Lower leg skin (tissue), 4 donors: ENCODE results near the gene CSTF2. TPM values are rescaled to one million over a fixed set of nuclear protein-coding genes. Genes with fewer than 3 reads are reported as not detected.

Experiments used
- DNase-seq, 2 donors: peaks; one replicate each; pipeline ENCODE4 v3.0.0-alpha.2; 2019; ENCODE audit warnings: low spot score in 2 of 2
- H3K4me3 ChIP-seq: fragments of 200-600 bp; sonication (generic); 2 replicates; pipeline ENCODE4 v1.5.1; 2017; ENCODE audit warnings: mild to moderate bottlenecking, low read depth; ENCODE audit not compliant: poor library complexity, severe bottlenecking
- CTCF ChIP-seq, 3 donors: fragments of 450-650 bp; IDR thresholded peaks; one replicate each; pipeline ENCODE4 v1.5.1; 2016; ENCODE audit warnings: antibody characterized with exemption in 3 of 3, mild to moderate bottlenecking in 3 of 3, moderate library complexity in 2 of 3
- POLR2A ChIP-seq, 2 donors: fragments of 450-650 bp; IDR thresholded peaks; one replicate each; pipeline ENCODE4 v1.6.1; 2016 to 2017; ENCODE audit warnings: antibody characterized with exemption in 2 of 2, mild to moderate bottlenecking in 1 of 2, moderate library complexity in 1 of 2
- WGBS, 2 donors: methylation state at CpG; one replicate each; pipeline ENCODE4 v1.1.5; 2018; 5-methylcytosine and 5-hydroxymethylcytosine counted together
- intact Hi-C: fragments of 100-400 bp; cut with DNase I; formaldehyde crosslinking; loops from one replicate; pipeline ENCODE4 v1.15.0; 2023; ENCODE audit warnings: low total_unique reads
- total RNA-seq, 4 donors: library from RNA; depleted of rRNA; stranded (reverse); fragments of >200 nt; gene quantifications; one replicate each; pipeline ENCODE4 v1.1.0, GENCODE V29; 2016

CSTF2 gene
- total RNA-seq, 4 donors from 2014 or later = 8.0 to 10.9 (median 10.6) TPM

DNA sequence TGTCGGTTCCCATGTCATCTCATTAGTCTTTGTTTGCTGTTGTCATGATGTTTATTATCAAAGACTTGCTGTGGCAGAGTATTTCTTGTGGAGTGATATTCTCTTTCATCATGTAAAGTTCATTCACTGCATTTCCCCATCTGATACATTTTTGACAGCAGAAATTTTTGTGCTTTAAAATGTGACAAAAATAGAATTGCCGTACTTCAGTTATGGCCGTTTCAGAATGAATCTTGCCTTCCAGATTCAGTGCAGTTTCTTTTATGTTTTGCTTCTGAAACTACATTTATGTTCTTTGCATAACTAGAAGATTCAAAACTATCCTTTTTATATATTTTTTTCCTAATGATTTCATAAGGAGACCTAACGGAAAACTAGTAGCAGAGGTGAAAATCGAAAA, 10.0 kb downstream of the CSTF2 start:
- WGBS, 2 donors = 85 to 90% methylated on average over 5 of the region's 5 CpGs
- TF ChIP-seq POLR2A (IDR thresholded peaks at IDR 0.05) (no peak), CTCF (IDR thresholded peaks at IDR 0.05) (no peak)
- no peak overlapping the region for H3K4me3 ChIP-seq
- intact Hi-C loops = no loop called here
- no peak for DNase-seq

DNA sequence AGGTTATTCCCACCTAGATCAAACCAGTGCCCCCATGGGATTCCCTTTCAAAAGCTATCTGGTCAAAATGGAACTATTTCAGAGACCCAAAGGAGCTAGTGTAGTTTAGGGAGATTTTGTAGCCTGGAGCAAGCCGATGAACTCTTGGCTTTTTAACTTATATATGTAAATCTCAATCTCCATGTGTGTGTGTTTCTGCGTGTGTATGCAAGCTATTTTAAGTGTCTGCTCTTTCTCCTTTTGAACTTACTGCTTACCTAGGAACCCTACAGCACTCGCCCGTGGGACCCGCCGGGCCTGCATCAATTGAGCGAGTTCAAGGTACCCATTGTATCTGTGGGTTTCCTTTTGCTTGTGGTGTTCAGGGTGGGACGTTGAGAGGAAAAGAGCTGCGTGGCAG, 10.4 kb downstream of the CSTF2 start:
- no peak overlapping the region for H3K4me3 ChIP-seq
- intact Hi-C loops = no loop called here
- no peak for TF ChIP-seq CTCF (IDR thresholded peaks at IDR 0.05)
- no peak for TF ChIP-seq POLR2A (IDR thresholded peaks at IDR 0.05)
- WGBS, 2 donors = 90 to 93% methylated on average over 9 of the region's 9 CpGs
- DNase-seq = no peak

GRCh38 chrX:100831219-100831946, 11.2 kb downstream of the CSTF2 start:
- no peak overlapping the region for H3K4me3 ChIP-seq
- 84 to 96% methylated on average over 9 of the region's 9 CpGs for WGBS, 2 donors
- intact Hi-C loops = no loop called here
- DNase-seq = no peak
- TF ChIP-seq POLR2A (IDR thresholded peaks at IDR 0.05) (no peak), CTCF (IDR thresholded peaks at IDR 0.05) (no peak)

GRCh38 chrX:100850317-100850716, 30.1 kb downstream of the CSTF2 start:
- no peak for DNase-seq
- intact Hi-C loops = no loop called here
- H3K4me3 ChIP-seq = no peak overlapping the region
- TF ChIP-seq CTCF (IDR thresholded peaks at IDR 0.05) (no peak), POLR2A (IDR thresholded peaks at IDR 0.05) (no peak)
- 68 to 69% methylated on average over 4 of the region's 4 CpGs for WGBS, 2 donors

DNA sequence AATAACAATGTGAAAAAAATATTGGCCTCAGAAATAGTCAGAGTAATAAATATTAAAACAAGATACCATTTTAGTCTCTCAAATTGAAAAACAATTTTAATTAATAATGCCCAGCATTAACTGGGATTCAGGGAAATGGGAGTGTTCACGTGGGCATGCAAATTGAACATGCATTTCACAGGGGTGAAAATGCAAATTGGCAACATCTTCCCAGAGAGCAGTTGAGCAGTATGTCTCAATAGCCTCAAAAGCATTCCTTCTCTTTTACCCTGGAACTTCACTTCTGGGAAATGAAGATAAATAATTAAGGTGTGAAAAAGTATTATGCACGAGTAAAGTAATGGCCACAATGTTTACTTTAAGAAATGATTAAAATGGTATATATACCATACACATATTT, 32.6 kb downstream of the CSTF2 start:
- TF ChIP-seq POLR2A (IDR thresholded peaks at IDR 0.05) = no peak
- no peak for TF ChIP-seq CTCF (IDR thresholded peaks at IDR 0.05)
- WGBS, 2 donors = 46 to 56% methylated on average over 2 of the region's 2 CpGs
- intact Hi-C loops = no loop called here
- no peak overlapping the region for H3K4me3 ChIP-seq
- no peak for DNase-seq
